K562 (cell line): ENCODE data around the gene PRMT5. TPM values are rescaled to one million over a fixed set of nuclear protein-coding genes. Genes with fewer than 3 reads are reported as not detected.

Experiments
- AFF1 ChIP-seq, 2 experiments: fragments of 450-650 bp; IDR thresholded peaks; 2 replicates each; pipeline ENCODE4 v1.6.1; 2018; ENCODE audit warnings: mild to moderate bottlenecking in 2 of 2, low read depth in 1 of 2; ENCODE audit not compliant: partially characterized antibody in 2 of 2
- BRF2 ChIP-seq: IDR thresholded peaks from 3 replicates; pipeline ENCODE4 v1.6.1; 2011; ENCODE audit warnings: borderline replicate concordance, mild to moderate bottlenecking; ENCODE audit not compliant: insufficient read length, insufficient read depth
- CCNT2 ChIP-seq: IDR thresholded peaks from 2 replicates; pipeline ENCODE4 v1.6.1; 2011; ENCODE audit warnings: borderline replicate concordance, low read depth, mild to moderate bottlenecking, moderate library complexity, mixed read lengths, low read length; ENCODE audit not compliant: insufficient read length; ENCODE audit errors: extremely low read depth
- CGGBP1 ChIP-seq: fragments of 250-450 bp; sonication (Bioruptor Pico); IDR thresholded peaks from 2 replicates; pipeline ENCODE4 v1.9.0; 2021; ENCODE audit warnings: mild to moderate bottlenecking
- CTBP1 ChIP-seq: fragments of 450-650 bp; IDR thresholded peaks from 2 replicates; pipeline ENCODE4 v1.6.1; 2016; ENCODE audit warnings: borderline replicate concordance
- FUS ChIP-seq: fragments of 200-400 bp; formaldehyde crosslinking; optimal IDR thresholded peaks from 2 replicates; pipeline ENCODE3; 2017; ENCODE audit warnings: low read depth, low read length
- HNRNPK ChIP-seq: fragments of 200-400 bp; formaldehyde crosslinking; IDR thresholded peaks from one replicate; pipeline ENCODE4 v1.6.1; 2018; ENCODE audit warnings: mild to moderate bottlenecking, low read depth, low read length; ENCODE audit not compliant: poor library complexity, severe bottlenecking
- NELFE ChIP-seq: IDR thresholded peaks from 2 replicates; pipeline ENCODE4 v1.6.1; 2011; ENCODE audit warnings: mild to moderate bottlenecking; ENCODE audit not compliant: insufficient read depth, insufficient read length
- PHB ChIP-seq: fragments of 250-450 bp; sonication (Bioruptor Pico); IDR thresholded peaks from 2 replicates; pipeline ENCODE4 v1.5.0; 2021
- SP2 ChIP-seq: IDR thresholded peaks from 2 replicates; pipeline ENCODE4 v1.6.1; 2011; ENCODE audit warnings: mild to moderate bottlenecking, low read depth, low read length, moderate library complexity; ENCODE audit not compliant: poor library complexity, severe bottlenecking; ENCODE audit errors: extremely low read depth
- TEAD4 ChIP-seq, 2 experiments: sonication (generic) in 1 of 2; formaldehyde crosslinking in 1 of 2; IDR thresholded peaks; 2 replicates each; pipeline versions ENCODE4 v1.6.1 to v1.8.0; 2012 to 2022; ENCODE audit warnings: borderline replicate concordance in 1 of 2, inconsistent platforms in 1 of 2, low read length in 1 of 2, mild to moderate bottlenecking in 1 of 2, missing genetic modification reagents in 1 of 2
- TSC22D4 ChIP-seq: fragments of 450-650 bp; IDR thresholded peaks from 2 replicates; pipeline ENCODE4 v1.6.1; 2016; ENCODE audit warnings: missing genetic modification characterization, missing biosample characterization, control low read depth
- ZNF511 ChIP-seq: sonication (generic); formaldehyde crosslinking; IDR thresholded peaks from 2 replicates; pipeline ENCODE4 v1.8.0; 2022; ENCODE audit warnings: mild to moderate bottlenecking, missing genetic modification reagents
- ZNF518B ChIP-seq: fragments of 250-450 bp; sonication (Bioruptor Pico); IDR thresholded peaks from 2 replicates; pipeline ENCODE4 v1.5.0; 2021; ENCODE audit warnings: mild to moderate bottlenecking, moderate library complexity
- ZNF551 ChIP-seq: fragments of 250-450 bp; sonication (Bioruptor Pico); IDR thresholded peaks from 2 replicates; pipeline ENCODE4 v1.5.0; 2021; ENCODE audit warnings: mild to moderate bottlenecking, moderate library complexity
- ZNF76 ChIP-seq: fragments of 250-450 bp; sonication (Bioruptor Pico); IDR thresholded peaks from 2 replicates; pipeline ENCODE4 v1.4.0; 2020; ENCODE audit warnings: mild to moderate bottlenecking, moderate library complexity, borderline replicate concordance
- polyA plus RNA-seq, 8 experiments: library from polyadenylated mRNA; depleted of rRNA in 4 of 8; stranded (reverse) in 5 of 8; unstranded in 3 of 8; fragments of >200 nt; fragmentation: Nextera tagmentation in 2 of 8; fragmentation: Illumina TruSeq in 1 of 8; extraction: Ambion mirVana in 2 of 8; extraction: Trizol in 1 of 8; gene quantifications; 2 replicates each; pipeline versions ENCODE4 v1.2.1 to v1.2.3, GENCODE V29; 2011 to 2014; ENCODE audit warnings: inconsistent platforms in 1 of 8, missing spikeins in 1 of 8
- total RNA-seq, 7 experiments: library from RNA; depleted of rRNA in 6 of 7; stranded (reverse); fragments of >200 nt in 6 of 7; fragmentation: Illumina TruSeq in 2 of 7; extraction: Trizol in 2 of 7; gene quantifications; 2 replicates each; pipeline versions ENCODE4 v1.2.1 to v1.2.3, GENCODE V29; 2011 to 2021; ENCODE audit warnings: low replicate concordance in 1 of 7

PRMT5 gene
- total and polyA plus RNA-seq, 9 of the 15 experiments (the other 6 are each of a cell fraction or from before 2014, with no cell fraction given): 114 to 552 (median 222) TPM

- TF ChIP-seq AFF1 (IDR thresholded peaks at IDR 0.05; ENCODE audit: low read depth in 1 of 2, partially characterized antibody in 2 of 2): peak; percentile 27 to 58
- TF ChIP-seq ZNF511 (CRISPR knock-in tag): no peak; the same call in 1 of the 2 replicates
- no peak for TF ChIP-seq HNRNPK
- no peak for TF ChIP-seq ZNF551
- peak; percentile 87 for TF ChIP-seq TEAD4 (IDR thresholded peaks at IDR 0.05; ENCODE audit: low read length)
- no peak for TF ChIP-seq TEAD4 (CRISPR knock-in tag; IDR thresholded peaks at IDR 0.05; ENCODE audit: borderline replicate concordance)
- no peak for TF ChIP-seq BRF2
- peak; percentile 39; the same call in 1 of the 2 replicates for TF ChIP-seq CTBP1
- TF ChIP-seq SP2: peak; percentile 62
- no peak for TF ChIP-seq TSC22D4 (tag)
- TF ChIP-seq ZNF518B (CRISPR knock-in tag): no peak
- peak; percentile 56; the same call in 1 of the 2 replicates for TF ChIP-seq CGGBP1 (CRISPR knock-in tag)
- no peak for TF ChIP-seq NELFE
- no peak for TF ChIP-seq FUS
- no peak for TF ChIP-seq CCNT2
- TF ChIP-seq ZNF76 (CRISPR knock-in tag): no peak
- no peak for TF ChIP-seq PHB
These were observed at the start of gene PRMT5 (continued) for GRCh38 chr14:22929104-22929960.
